HL-60 (cell line): Measurements from ENCODE around the gene PLXNA2.

Experiments used
- DNase-seq, 2 experiments: peaks; one replicate each; pipeline ENCODE4 v3.0.0-alpha.2; 2010 to 2020; ENCODE audit warnings: low read depth in 1 of 2, low spot score in 1 of 2
- H3K27ac ChIP-seq: fragments of 250-450 bp; sonication (Bioruptor Pico); replicated peaks from 2 replicates; pipeline ENCODE4 v1.5.1; 2020; ENCODE audit warnings: mild to moderate bottlenecking, moderate library complexity
- H3K27me3 ChIP-seq: fragments of 250-450 bp; sonication (Bioruptor Pico); 2 replicates; pipeline ENCODE4 v1.5.1; 2021; ENCODE audit warnings: mild to moderate bottlenecking, moderate library complexity; ENCODE audit not compliant: insufficient read depth, poor library complexity, severe bottlenecking
- H3K4me3 ChIP-seq: replicated peaks from 2 replicates; pipeline ENCODE4 v1.5.1; 2011; ENCODE audit warnings: mild to moderate bottlenecking, control low read depth, low read length; ENCODE audit not compliant: insufficient read depth
- GABPA ChIP-seq: IDR thresholded peaks from 2 replicates; pipeline ENCODE4 v1.6.1; 2012; ENCODE audit warnings: low read depth
- POLR2AphosphoS5 ChIP-seq: IDR thresholded peaks from 2 replicates; pipeline ENCODE4 v1.6.1; 2012; ENCODE audit warnings: low read depth
- SPI1 ChIP-seq: IDR thresholded peaks from 2 replicates; pipeline ENCODE4 v1.6.1; 2012; ENCODE audit warnings: low read depth, mild to moderate bottlenecking, borderline replicate concordance
- TF ChIP-seq, protein P1 (sequence below): IDR thresholded peaks from one replicate; pipeline ENCODE4 v1.5.1; 2011; ENCODE audit warnings: low read length, control low read depth, inconsistent platforms; ENCODE audit not compliant: insufficient read depth
- TF ChIP-seq, protein P2 (sequence below): IDR thresholded peaks from 2 replicates; pipeline ENCODE4 v1.6.1; 2012; ENCODE audit warnings: low read depth; ENCODE audit not compliant: insufficient replicate concordance

The PLXNA2 gene

DNA sequence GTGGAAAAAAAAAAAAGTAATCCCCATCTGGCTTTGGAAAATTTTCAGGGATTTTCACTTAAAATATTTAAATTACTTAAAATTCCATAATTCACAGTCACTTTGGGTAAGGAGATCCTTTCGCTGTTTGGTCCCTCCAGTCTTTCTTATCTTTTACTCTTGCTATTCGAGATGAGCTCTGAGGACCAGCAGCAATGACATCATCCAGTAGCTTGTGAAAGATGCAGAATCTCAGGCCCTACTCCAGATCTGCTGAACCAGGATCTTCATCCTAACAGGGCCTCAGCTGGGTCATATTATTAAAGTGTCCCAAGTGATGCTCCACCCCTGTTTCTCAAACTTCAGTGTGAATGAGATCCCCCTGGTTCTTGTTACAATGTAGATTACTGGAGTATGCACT is 46.9 kb upstream of the PLXNA2 start:
- Histone ChIP-seq H3K27ac (no peak overlapping the region), H3K27me3 (peaks cover 3% of the 10 kb centered on the region), H3K4me3 (no peak overlapping the region)
- no peak for DNase-seq
- TF ChIP-seq GABPA (no peak), SPI1 (no peak), POLR2AphosphoS5 (no peak)
- TF ChIP-seq, protein P1, sequence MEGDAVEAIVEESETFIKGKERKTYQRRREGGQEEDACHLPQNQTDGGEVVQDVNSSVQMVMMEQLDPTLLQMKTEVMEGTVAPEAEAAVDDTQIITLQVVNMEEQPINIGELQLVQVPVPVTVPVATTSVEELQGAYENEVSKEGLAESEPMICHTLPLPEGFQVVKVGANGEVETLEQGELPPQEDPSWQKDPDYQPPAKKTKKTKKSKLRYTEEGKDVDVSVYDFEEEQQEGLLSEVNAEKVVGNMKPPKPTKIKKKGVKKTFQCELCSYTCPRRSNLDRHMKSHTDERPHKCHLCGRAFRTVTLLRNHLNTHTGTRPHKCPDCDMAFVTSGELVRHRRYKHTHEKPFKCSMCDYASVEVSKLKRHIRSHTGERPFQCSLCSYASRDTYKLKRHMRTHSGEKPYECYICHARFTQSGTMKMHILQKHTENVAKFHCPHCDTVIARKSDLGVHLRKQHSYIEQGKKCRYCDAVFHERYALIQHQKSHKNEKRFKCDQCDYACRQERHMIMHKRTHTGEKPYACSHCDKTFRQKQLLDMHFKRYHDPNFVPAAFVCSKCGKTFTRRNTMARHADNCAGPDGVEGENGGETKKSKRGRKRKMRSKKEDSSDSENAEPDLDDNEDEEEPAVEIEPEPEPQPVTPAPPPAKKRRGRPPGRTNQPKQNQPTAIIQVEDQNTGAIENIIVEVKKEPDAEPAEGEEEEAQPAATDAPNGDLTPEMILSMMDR, result no peak
- TF ChIP-seq, protein P2, sequence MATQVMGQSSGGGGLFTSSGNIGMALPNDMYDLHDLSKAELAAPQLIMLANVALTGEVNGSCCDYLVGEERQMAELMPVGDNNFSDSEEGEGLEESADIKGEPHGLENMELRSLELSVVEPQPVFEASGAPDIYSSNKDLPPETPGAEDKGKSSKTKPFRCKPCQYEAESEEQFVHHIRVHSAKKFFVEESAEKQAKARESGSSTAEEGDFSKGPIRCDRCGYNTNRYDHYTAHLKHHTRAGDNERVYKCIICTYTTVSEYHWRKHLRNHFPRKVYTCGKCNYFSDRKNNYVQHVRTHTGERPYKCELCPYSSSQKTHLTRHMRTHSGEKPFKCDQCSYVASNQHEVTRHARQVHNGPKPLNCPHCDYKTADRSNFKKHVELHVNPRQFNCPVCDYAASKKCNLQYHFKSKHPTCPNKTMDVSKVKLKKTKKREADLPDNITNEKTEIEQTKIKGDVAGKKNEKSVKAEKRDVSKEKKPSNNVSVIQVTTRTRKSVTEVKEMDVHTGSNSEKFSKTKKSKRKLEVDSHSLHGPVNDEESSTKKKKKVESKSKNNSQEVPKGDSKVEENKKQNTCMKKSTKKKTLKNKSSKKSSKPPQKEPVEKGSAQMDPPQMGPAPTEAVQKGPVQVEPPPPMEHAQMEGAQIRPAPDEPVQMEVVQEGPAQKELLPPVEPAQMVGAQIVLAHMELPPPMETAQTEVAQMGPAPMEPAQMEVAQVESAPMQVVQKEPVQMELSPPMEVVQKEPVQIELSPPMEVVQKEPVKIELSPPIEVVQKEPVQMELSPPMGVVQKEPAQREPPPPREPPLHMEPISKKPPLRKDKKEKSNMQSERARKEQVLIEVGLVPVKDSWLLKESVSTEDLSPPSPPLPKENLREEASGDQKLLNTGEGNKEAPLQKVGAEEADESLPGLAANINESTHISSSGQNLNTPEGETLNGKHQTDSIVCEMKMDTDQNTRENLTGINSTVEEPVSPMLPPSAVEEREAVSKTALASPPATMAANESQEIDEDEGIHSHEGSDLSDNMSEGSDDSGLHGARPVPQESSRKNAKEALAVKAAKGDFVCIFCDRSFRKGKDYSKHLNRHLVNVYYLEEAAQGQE, result no peak

DNA sequence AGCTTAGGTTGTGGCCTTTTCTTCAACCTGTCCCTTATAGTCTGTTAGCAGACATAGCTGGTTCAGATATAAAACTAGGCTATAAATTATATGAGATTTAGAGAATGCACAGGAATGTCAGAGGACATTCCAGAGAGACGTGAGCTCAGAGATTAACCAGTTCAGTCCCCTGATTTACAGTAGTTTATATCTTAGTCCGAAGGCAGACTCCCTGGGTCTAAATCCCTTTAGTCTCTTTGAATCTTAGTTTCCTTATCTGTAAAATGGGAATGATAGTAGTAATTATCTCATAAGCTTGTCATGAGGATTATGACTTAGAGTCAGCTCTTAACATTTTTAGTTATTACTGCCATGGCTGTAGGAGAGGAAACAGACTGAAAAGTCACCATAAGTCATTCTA is 45.5 kb upstream of the PLXNA2 start:
- Histone ChIP-seq H3K27me3 (peaks cover 3% of the 10 kb centered on the region), H3K27ac (no peak overlapping the region), H3K4me3 (no peak overlapping the region)
- no peak for DNase-seq
- TF ChIP-seq POLR2AphosphoS5 (no peak), GABPA (no peak), SPI1 (no peak)
- TF ChIP-seq, protein P2, result no peak
- TF ChIP-seq, protein P1, result no peak

DNA sequence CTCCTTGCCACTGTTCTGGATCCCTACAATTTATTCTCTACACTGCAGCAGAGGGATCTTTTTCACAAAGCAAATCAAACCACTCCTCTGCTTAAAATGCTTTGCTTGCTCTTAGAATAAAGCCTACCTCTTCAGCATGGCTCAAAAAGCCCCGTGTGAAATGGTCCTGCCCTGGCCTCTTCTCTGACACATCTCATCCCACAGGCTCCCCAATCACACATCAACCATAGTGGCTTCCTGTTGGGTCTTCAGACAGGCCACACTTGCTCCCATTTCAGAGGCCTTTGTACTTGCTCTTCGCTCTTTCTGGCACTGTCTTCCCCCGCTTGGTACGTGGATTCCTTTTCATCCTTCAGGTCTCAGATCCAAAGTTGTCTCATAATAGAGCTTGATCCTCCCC is 44.3 kb upstream of the PLXNA2 start:
- no peak overlapping the region for H3K27ac ChIP-seq
- DNase-seq, result no peak
- H3K4me3 ChIP-seq, result no peak overlapping the region
- no peaks in the 10 kb centered on the region for H3K27me3 ChIP-seq
- TF ChIP-seq, protein P2, result no peak
- TF ChIP-seq GABPA (no peak), SPI1 (no peak), POLR2AphosphoS5 (no peak)
- TF ChIP-seq, protein P1, result no peak
